NCI-H2196 treated with DMSO at 0.1 percent for 48 hours (cell line): ENCODE data around the gene GAB2.

Experiments used
- DNase-seq: peaks from one replicate; lab custom pipeline; 2025; ENCODE audit not compliant: unreplicated experiment; lab: John Stamatoyannopoulos, UW

The GAB2 gene

GRCh38 chr11:78345450-78345849, 72.2 kb downstream of the GAB2 start:
- DNase-seq: no peak

- DNase-seq: no peak
Observed at GRCh38 chr11:78344676-78345075, 72.9 kb downstream of the GAB2 start.

GRCh38 chr11:78344094-78344493, 73.5 kb downstream of the GAB2 start:
- DNase-seq: no peak

GRCh38 chr11:78343303-78343702, 74.3 kb downstream of the GAB2 start:
- no peak for DNase-seq

GRCh38 chr11:78341841-78342240, 75.8 kb downstream of the GAB2 start:
- DNase-seq: no peak

- DNase-seq: no peak
Observed at GRCh38 chr11:78340530-78340929, 77.1 kb downstream of the GAB2 start.

GRCh38 chr11:78339945-78340344, 77.7 kb downstream of the GAB2 start:
- DNase-seq: no peak

GRCh38 chr11:78339483-78339882, 78.1 kb downstream of the GAB2 start:
- DNase-seq: no peak

GRCh38 chr11:78338702-78339101, 78.9 kb downstream of the GAB2 start:
- DNase-seq: no peak

- no peak for DNase-seq
Observed at GRCh38 chr11:78338138-78338537, 79.5 kb downstream of the GAB2 start.

GRCh38 chr11:78337554-78337924, 80.1 kb downstream of the GAB2 start:
- no peak for DNase-seq

- no peak for DNase-seq
Observed at GRCh38 chr11:78336877-78337553, 80.6 kb downstream of the GAB2 start.

GRCh38 chr11:78334109-78334508, 83.5 kb downstream of the GAB2 start:
- DNase-seq: no peak

- no peak for DNase-seq
Observed at GRCh38 chr11:78332872-78333271, 84.7 kb downstream of the GAB2 start.

- DNase-seq: no peak
Observed at GRCh38 chr11:78332174-78332866, 85.3 kb downstream of the GAB2 start.

GRCh38 chr11:78331711-78332110, 85.9 kb downstream of the GAB2 start:
- no peak for DNase-seq

- no peak for DNase-seq
Observed at GRCh38 chr11:78330361-78330760, 87.3 kb downstream of the GAB2 start.

GRCh38 chr11:78327945-78328344, 89.7 kb downstream of the GAB2 start:
- DNase-seq: no peak

GRCh38 chr11:78325274-78325781, 92.3 kb downstream of the GAB2 start:
- no peak for DNase-seq

- DNase-seq: no peak
Observed at GRCh38 chr11:78323363-78323762, 94.3 kb downstream of the GAB2 start.

GRCh38 chr11:78319453-78319955, 98.1 kb downstream of the GAB2 start:
- no peak for DNase-seq

GRCh38 chr11:78318321-78319114, 99.1 kb downstream of the GAB2 start:
- no peak for DNase-seq
